GM12878 (cell line): Measurements from ENCODE around the gene SEC23A. TPM values are rescaled to one million over a fixed set of nuclear protein-coding genes. Genes with fewer than 3 reads are reported as not detected.

ENCODE experiments used
- ATAC-seq: fragments of 200-7000 bp; cut with Tn5 transposase; 3 replicates; pipeline ENCODE4 v1.9.1; 2020; ENCODE audit warnings: mild to moderate bottlenecking, moderate library complexity
- BruUV-seq: library from RNA; stranded (reverse); fragments of 400-500 nt; replicated peaks from 2 replicates; lab custom pipeline; 2021; lab: Mats Ljungman, UMichigan
- CTCF ChIA-PET: fragments of 300-600 bp; sonication (Branson Sonifier 250); formaldehyde crosslinking; extraction: SDS; loops from one replicate; lab custom pipeline; 2021; ENCODE audit warnings: inconsistent platforms; lab: Yijun Ruan, JAX
- POLR2A ChIA-PET: fragments of 350-600 bp; formaldehyde crosslinking; extraction: SDS; loops from one replicate; lab custom pipeline; 2021; ENCODE audit warnings: inconsistent platforms; lab: Charles Lee
- RAD21 ChIA-PET: fragments of 300-600 bp; sonication (Branson Sonifier 250); formaldehyde crosslinking; loops from one replicate; lab custom pipeline; 2023; ENCODE audit warnings: antibody characterized with exemption; ENCODE audit not compliant: unreplicated experiment; lab: Charles Lee
- SMC1A ChIA-PET: fragments of 300-600 bp; sonication (Branson Sonifier 250); formaldehyde crosslinking; loops from one replicate; lab custom pipeline; 2023; ENCODE audit not compliant: unreplicated experiment, uncharacterized antibody; lab: Charles Lee
- DNase-seq: peaks from one replicate; pipeline ENCODE4 v3.0.0-alpha.2; 2011; ENCODE audit warnings: low read depth, low spot score
- FAIRE-seq: peaks from 3 replicates; lab custom pipeline; 2011; peaks lifted over from hg19 to GRCh38; lab: Jason Lieb, UNC
- H2AFZ ChIP-seq: 2 replicates; pipeline ENCODE4 v1.6.0; 2011; ENCODE audit warnings: low read depth, low read length, control low read depth; ENCODE audit not compliant: control insufficient read depth
- H3K27ac ChIP-seq: 2 replicates; pipeline ENCODE4 v1.5.1; 2011; ENCODE audit warnings: control low read depth; ENCODE audit not compliant: control insufficient read depth, insufficient read depth
- H3K27me3 ChIP-seq, 2 experiments: replicated peaks in 1 of 2; 2 replicates each; pipeline versions ENCODE4 v1.6.0 to v1.6.1; 2011; ENCODE audit warnings: low read length in 1 of 2; ENCODE audit not compliant: control insufficient read depth in 2 of 2, insufficient read depth in 2 of 2
- H3K36me3 ChIP-seq, 2 experiments: 2 replicates each; pipeline ENCODE4 v1.5.1; 2011; ENCODE audit warnings: low read length in 1 of 2; ENCODE audit not compliant: control insufficient read depth in 2 of 2, insufficient read depth in 2 of 2
- H3K4me1 ChIP-seq: 2 replicates; pipeline ENCODE4 v1.6.1; 2011; ENCODE audit warnings: mild to moderate bottlenecking, low read length, moderate library complexity, mixed read lengths; ENCODE audit not compliant: control insufficient read depth, insufficient read depth
- H3K4me2 ChIP-seq: 2 replicates; pipeline ENCODE4 v1.6.0; 2011; ENCODE audit warnings: control low read depth; ENCODE audit not compliant: control insufficient read depth, insufficient read depth
- H3K4me3 ChIP-seq: fragments of 200-600 bp; sonication (generic); 2 replicates; pipeline ENCODE4 v1.5.1; 2016
- H3K79me2 ChIP-seq: 2 replicates; pipeline ENCODE4 v1.6.0; 2011; ENCODE audit warnings: low read length; ENCODE audit not compliant: control insufficient read depth, insufficient read depth
- H3K9ac ChIP-seq: 2 replicates; pipeline ENCODE4 v1.8.0; 2011; ENCODE audit warnings: low read length, control low read depth, mixed read lengths; ENCODE audit not compliant: control insufficient read depth, insufficient read depth
- H3K9me3 ChIP-seq: replicated peaks from 3 replicates; pipeline ENCODE4 v1.5.1; 2011; ENCODE audit warnings: mild to moderate bottlenecking, low read length; ENCODE audit not compliant: control insufficient read depth, insufficient read depth
- H4K20me1 ChIP-seq: 2 replicates; pipeline ENCODE4 v1.6.0; 2011; ENCODE audit not compliant: control insufficient read depth, insufficient read depth
- BACH1 ChIP-seq: fragments of 450-650 bp; IDR thresholded peaks from 2 replicates; pipeline ENCODE4 v1.6.1; 2017; ENCODE audit warnings: mild to moderate bottlenecking, borderline replicate concordance
- CEBPZ ChIP-seq: fragments of 150-350 bp; IDR thresholded peaks from 2 replicates; pipeline ENCODE4 v1.6.1; 2016; ENCODE audit warnings: low read depth, low read length
- EGR1 ChIP-seq, 2 experiments: IDR thresholded peaks; 1 replicate in 1 of 2; 2 replicates in 1 of 2; pipeline ENCODE4 v1.6.1; 2011 to 2012; ENCODE audit warnings: low read depth in 2 of 2, low read length in 2 of 2, borderline replicate concordance in 1 of 2, mild to moderate bottlenecking in 1 of 2, moderate library complexity in 1 of 2
- EZH2 ChIP-seq: IDR thresholded peaks from 2 replicates; pipeline ENCODE4 v1.6.1; 2012; ENCODE audit warnings: low read depth, mild to moderate bottlenecking, control low read depth, inconsistent platforms, low read length, borderline replicate concordance; ENCODE audit not compliant: control insufficient read depth
- FOXK2 ChIP-seq: fragments of 450-650 bp; IDR thresholded peaks from 2 replicates; pipeline ENCODE4 v1.6.1; 2017; ENCODE audit warnings: mild to moderate bottlenecking, moderate library complexity
- MEF2B ChIP-seq: fragments of 450-650 bp; IDR thresholded peaks from 2 replicates; pipeline ENCODE4 v1.6.1; 2018; ENCODE audit warnings: mild to moderate bottlenecking, moderate library complexity; ENCODE audit not compliant: partially characterized antibody, poor library complexity, severe bottlenecking
- MTA2 ChIP-seq: fragments of 450-650 bp; IDR thresholded peaks from 2 replicates; pipeline ENCODE4 v1.6.1; 2016; ENCODE audit warnings: low read depth, mild to moderate bottlenecking, moderate library complexity
- MXI1 ChIP-seq: fragments of 150-350 bp; IDR thresholded peaks from 2 replicates; pipeline ENCODE4 v1.6.1; 2011; ENCODE audit warnings: low read depth, mild to moderate bottlenecking, inconsistent platforms, low read length, improper control_type of control experiment
- NR2C1 ChIP-seq: fragments of 450-650 bp; IDR thresholded peaks from 2 replicates; pipeline ENCODE4 v1.6.1; 2017; ENCODE audit warnings: antibody characterized with exemption, mild to moderate bottlenecking, moderate library complexity
- POLR2A ChIP-seq: IDR thresholded peaks from 2 replicates; pipeline ENCODE4 v1.6.1; 2011; ENCODE audit warnings: low read depth, mild to moderate bottlenecking, low read length
- POLR2AphosphoS5 ChIP-seq: IDR thresholded peaks from 2 replicates; pipeline ENCODE4 v1.6.1; 2011; ENCODE audit warnings: mild to moderate bottlenecking, low read length, inconsistent platforms
- RBBP5 ChIP-seq: fragments of 200-600 bp; sonication (generic); conservative IDR thresholded peaks from 2 replicates; pipeline ENCODE4 v1.6.1; 2016
- SREBF1 ChIP-seq: IDR thresholded peaks from 2 replicates; pipeline ENCODE4 v1.6.1; 2012; ENCODE audit warnings: mild to moderate bottlenecking, low read length
- STAT1 ChIP-seq: fragments of 450-650 bp; conservative IDR thresholded peaks from 2 replicates; pipeline ENCODE4 v1.6.1; 2014; ENCODE audit warnings: antibody characterized with exemption, mild to moderate bottlenecking
- TCF3 ChIP-seq: IDR thresholded peaks from 2 replicates; pipeline ENCODE4 v1.6.1; 2012; ENCODE audit warnings: low read depth, mild to moderate bottlenecking, low read length, borderline replicate concordance; ENCODE audit not compliant: insufficient read depth
- YY1 ChIP-seq: IDR thresholded peaks from 2 replicates; pipeline ENCODE4 v1.6.1; 2011; ENCODE audit warnings: low read depth, mild to moderate bottlenecking, low read length
- WGBS: methylation state at CpG from one replicate; pipeline ENCODE4 v1.1.6; 2016; ENCODE audit warnings: low lambda C conversion rate; ENCODE audit not compliant: insufficient replicate concordance, insufficient coverage; ENCODE audit errors: missing lambda C conversion rate; 5-methylcytosine and 5-hydroxymethylcytosine counted together
- in situ Hi-C: fragments of 300-500 bp; cut with MboI; formaldehyde crosslinking; loops from 9 replicates; pipeline ENCODE4 v1.14.3; 2018; ENCODE audit warnings: mixed read lengths
- intact Hi-C: fragments of 100-400 bp; cut with micrococcal nuclease; formaldehyde crosslinking; loops from one replicate; pipeline ENCODE4 v1.14.2; 2022; ENCODE audit not compliant: unreplicated experiment
- polyA plus RNA-seq, 11 experiments: library from polyadenylated mRNA; depleted of rRNA in 4 of 11; unstranded in 6 of 11; stranded (reverse) in 5 of 11; fragments of >200 nt; fragmentation: Nextera tagmentation in 4 of 11; fragmentation: Illumina TruSeq in 1 of 11; extraction: Ambion mirVana in 4 of 11; extraction: Trizol in 1 of 11; gene quantifications; 1 replicate in 1 of 11; 2 replicates in 10 of 11; pipeline versions ENCODE4 v1.2.1 to v1.2.3, GENCODE V29; 2011 to 2016; ENCODE audit warnings: inconsistent platforms in 2 of 11, missing spikeins in 2 of 11, low read depth in 1 of 11
- total RNA-seq, 4 experiments: library from RNA; depleted of rRNA in 3 of 4; stranded (reverse); fragments of >200 nt in 3 of 4; fragmentation: Illumina TruSeq in 1 of 4; extraction: Trizol in 1 of 4; gene quantifications; 2 replicates each; pipeline versions ENCODE4 v1.2.1 to v1.2.3, GENCODE V29; 2013 to 2021

The SEC23A gene
- total and polyA plus RNA-seq, 10 of the 15 experiments (the other 5 are each of a cell fraction or from before 2014, with no cell fraction given), result 13.6 to 63.8 (median 37.3) TPM

GRCh38 chr14:39108791-39109190 is 5.8 kb upstream of the SEC23A start:
- ChIA-PET RAD21 (no interaction called here), POLR2A (no interaction called here), SMC1A (interaction anchor here (1.0 to 1.4 kb wide), 5 partner anchors 61 to 360 kb away, joined by 3 to 5 read pairs (median 3); partner anchors contain the start of gene TRAPPC6B), CTCF (interaction anchor here (0.8 to 2.0 kb wide), 3 partner anchors 123 to 360 kb away, joined by 3 to 9 read pairs (median 5); no protein-coding TSS in a partner anchor)
- TF ChIP-seq MXI1, result no peak
- TF ChIP-seq CEBPZ, result no peak
- TF ChIP-seq MEF2B, result no peak
- TF ChIP-seq EZH2, result no peak
- no peak for TF ChIP-seq EGR1 (IDR thresholded peaks at IDR 0.05; ENCODE audit: borderline replicate concordance in 1 of 2, low read depth in 2 of 2, low read length in 2 of 2)
- no peak for TF ChIP-seq POLR2A
- TF ChIP-seq MTA2, result no peak
- TF ChIP-seq RBBP5, result no peak
- TF ChIP-seq BACH1, result no peak
- no peak for TF ChIP-seq STAT1
- no peak for TF ChIP-seq YY1
- no peak for TF ChIP-seq TCF3
- no peak for TF ChIP-seq NR2C1
- TF ChIP-seq FOXK2, result no peak
- no peak for TF ChIP-seq POLR2AphosphoS5
- no peak for TF ChIP-seq SREBF1
- Histone ChIP-seq H2AFZ (no peak overlapping the region), H3K36me3 (no peaks in the 10 kb centered on the region), H3K79me2 (peaks cover 7% of the 10 kb centered on the region), H3K27me3 (no peaks in the 10 kb centered on the region), H3K9ac (no peak overlapping the region), H3K4me2 (no peak overlapping the region), H3K4me3 (no peak overlapping the region), H3K27ac (no peak overlapping the region), H3K4me1 (peaks cover 16% of the 10 kb centered on the region), H3K9me3 (no peaks in the 10 kb centered on the region), H4K20me1 (no peaks in the 10 kb centered on the region)
- no TSS peak for BruUV-seq
- intact Hi-C loops (no loop called here), in situ Hi-C loops (loop anchor here (5.0 kb wide), 2 partner anchors 64 to 319 kb away; partner anchors contain the start of gene TRAPPC6B)
- ATAC-seq (no peak), DNase-seq (no peak), FAIRE-seq (no peak)
- WGBS, result 100% methylated on average over 3 of the region's 3 CpGs
